ENCODE results near the gene SH3BGRL2.
"Not testable (repeated sequence)": the region's sequence is repeated elsewhere in the genome, so short reads cannot be mapped to it uniquely, and the experiment has no call there.

SH3BGRL2 gene

GRCh38 chr6:79669766-79670165 is 38.6 kb downstream of the SH3BGRL2 start:
- in situ Hi-C loops (cut with HindIII; ENCODE audit: low pct_unique_long_range_greater_than_20kb, low sequenced_read_pairs): no loop called here

GRCh38 chr6:79670789-79671188 is 39.7 kb downstream of the SH3BGRL2 start:
- DNase-seq (ENCODE audit: low read depth in 1 of 2, low spot score in 1 of 2): no peak
- in situ Hi-C loops (cut with HindIII; ENCODE audit: low pct_unique_long_range_greater_than_20kb, low sequenced_read_pairs): no loop called here
- TF ChIP-seq JUND (IDR thresholded peaks at IDR 0.05; ENCODE audit: low read depth): no peak

More at GRCh38 chr6:79669766-79670165, 38.6 kb downstream of the SH3BGRL2 start:
- no peak for DNase-seq (ENCODE audit: low read depth in 1 of 2, low spot score in 1 of 2)
- no peak for TF ChIP-seq JUND (IDR thresholded peaks at IDR 0.05; ENCODE audit: low read depth)

- no peak for TF ChIP-seq JUND (IDR thresholded peaks at IDR 0.05; ENCODE audit: low read depth)
- in situ Hi-C loops (cut with HindIII; ENCODE audit: low pct_unique_long_range_greater_than_20kb, low sequenced_read_pairs): no loop called here
- no peak for DNase-seq (ENCODE audit: low read depth in 1 of 2, low spot score in 1 of 2)
Observed at GRCh38 chr6:79671600-79672266, 40.6 kb downstream of the SH3BGRL2 start.

GRCh38 chr6:79672631-79673111 is 41.5 kb downstream of the SH3BGRL2 start:
- peak in 1 of 2 experiments; percentile 37 for DNase-seq (ENCODE audit: low read depth in 1 of 2, low spot score in 1 of 2)
- no peak for TF ChIP-seq JUND (IDR thresholded peaks at IDR 0.05; ENCODE audit: low read depth)
- in situ Hi-C loops (cut with HindIII; ENCODE audit: low pct_unique_long_range_greater_than_20kb, low sequenced_read_pairs): no loop called here

- TF ChIP-seq JUND (IDR thresholded peaks at IDR 0.05; ENCODE audit: low read depth): no peak
- DNase-seq (ENCODE audit: low read depth in 1 of 2, low spot score in 1 of 2): no peak
- in situ Hi-C loops (cut with HindIII; ENCODE audit: low pct_unique_long_range_greater_than_20kb, low sequenced_read_pairs): no loop called here
Observed at GRCh38 chr6:79673947-79674346, 42.8 kb downstream of the SH3BGRL2 start.

GRCh38 chr6:79676785-79677736 is 45.9 kb downstream of the SH3BGRL2 start:
- TF ChIP-seq JUND (IDR thresholded peaks at IDR 0.05; ENCODE audit: low read depth): no peak
- in situ Hi-C loops (cut with HindIII; ENCODE audit: low pct_unique_long_range_greater_than_20kb, low sequenced_read_pairs): no loop called here
- no peak for DNase-seq (ENCODE audit: low read depth in 1 of 2, low spot score in 1 of 2)

GRCh38 chr6:79682682-79683081 is 51.6 kb downstream of the SH3BGRL2 start:
- in situ Hi-C loops (cut with HindIII; ENCODE audit: low pct_unique_long_range_greater_than_20kb, low sequenced_read_pairs); DNase-seq (ENCODE audit: low read depth in 1 of 2, low spot score in 1 of 2): not testable (repeated sequence)

GRCh38 chr6:79684876-79685275 is 53.7 kb downstream of the SH3BGRL2 start:
- no peak for TF ChIP-seq JUND (IDR thresholded peaks at IDR 0.05; ENCODE audit: low read depth)
- in situ Hi-C loops (cut with HindIII; ENCODE audit: low pct_unique_long_range_greater_than_20kb, low sequenced_read_pairs): no loop called here
- DNase-seq (ENCODE audit: low read depth in 1 of 2, low spot score in 1 of 2): no peak

- no peak for TF ChIP-seq JUND (IDR thresholded peaks at IDR 0.05; ENCODE audit: low read depth)
- no peak for DNase-seq (ENCODE audit: low read depth in 1 of 2, low spot score in 1 of 2)
- in situ Hi-C loops (cut with HindIII; ENCODE audit: low pct_unique_long_range_greater_than_20kb, low sequenced_read_pairs): no loop called here
Observed at GRCh38 chr6:79686707-79687309, 55.7 kb downstream of the SH3BGRL2 start.

- in situ Hi-C loops (cut with HindIII; ENCODE audit: low pct_unique_long_range_greater_than_20kb, low sequenced_read_pairs): no loop called here
- TF ChIP-seq JUND (IDR thresholded peaks at IDR 0.05; ENCODE audit: low read depth): no peak
- no peak for DNase-seq (ENCODE audit: low read depth in 1 of 2, low spot score in 1 of 2)
Observed at GRCh38 chr6:79687759-79688158, 56.6 kb downstream of the SH3BGRL2 start.

GRCh38 chr6:79694156-79694555 is 63.0 kb downstream of the SH3BGRL2 start:
- in situ Hi-C loops (cut with HindIII; ENCODE audit: low pct_unique_long_range_greater_than_20kb, low sequenced_read_pairs): no loop called here
- TF ChIP-seq JUND (IDR thresholded peaks at IDR 0.05; ENCODE audit: low read depth): no peak
- DNase-seq (ENCODE audit: low read depth in 1 of 2, low spot score in 1 of 2): no peak

- TF ChIP-seq JUND (IDR thresholded peaks at IDR 0.05; ENCODE audit: low read depth): no peak
- in situ Hi-C loops (cut with HindIII; ENCODE audit: low pct_unique_long_range_greater_than_20kb, low sequenced_read_pairs): no loop called here
- peak in 1 of 2 experiments; percentile 8 for DNase-seq (ENCODE audit: low read depth in 1 of 2, low spot score in 1 of 2)
Observed at GRCh38 chr6:79694623-79695343, 63.7 kb downstream of the SH3BGRL2 start.

All from T47D (cell line).